ENCODE measurements around the gene PARD3B. TPM values are rescaled to one million over a fixed set of nuclear protein-coding genes. Genes with fewer than 3 reads are reported as not detected.

The PARD3B gene
- total and polyA plus RNA-seq, 2 of the 4 experiments (the other 2 are of a cell fraction) = 3.3 to 15.6 TPM

GRCh38 chr2:205010196-205010595 is 464.9 kb downstream of the PARD3B start:
- ChIA-PET POLR2A (ENCODE audit: unreplicated experiment) (no interaction called here), CTCF (interaction anchor here (0.6 kb wide), 1 partner anchor 666 kb away, joined by 3 read pairs; no protein-coding TSS in a partner anchor)
- H3K56ac ChIP-seq (ENCODE audit: extremely low read depth, insufficient read depth, low read length) = no peak overlapping the region
- H3K9me3 ChIP-seq (ENCODE audit: control insufficient read depth, insufficient read depth, low read length) = no peaks in the 10 kb centered on the region
- dilution Hi-C loops (cut with HindIII; ENCODE audit: low sequenced_read_pairs, unreplicated experiment) (no loop called here), in situ Hi-C loops (cut with MboI; ENCODE audit: low sequenced_read_pairs) (no loop called here), intact Hi-C loops (cut with micrococcal nuclease) (no loop called here)
- H3K9me1 ChIP-seq (ENCODE audit: insufficient read depth, low read length) = no peaks in the 10 kb centered on the region
- H3K9ac ChIP-seq (ENCODE audit: low read depth, low read length) = no peak overlapping the region
- no peak for ATAC-seq (ENCODE audit: low read depth)
- TF ChIP-seq MAZ (IDR thresholded peaks at IDR 0.05; ENCODE audit: borderline replicate concordance, low read depth, low read length) (no peak), ELK1 (IDR thresholded peaks at IDR 0.05; ENCODE audit: borderline replicate concordance, low read depth, low read length) (no peak), RAD21 (IDR thresholded peaks at IDR 0.05; ENCODE audit: low read length) (no peak), SMC3 (IDR thresholded peaks at IDR 0.05; ENCODE audit: low read depth, low read length) (no peak), POLR2A (IDR thresholded peaks at IDR 0.05; ENCODE audit: low read depth, low read length) (no peak), CTCF (conservative IDR thresholded peaks at IDR 0.05; ENCODE audit: low read depth, low read length) (no peak), RCOR1 (IDR thresholded peaks at IDR 0.05; ENCODE audit: insufficient replicate concordance, low read length) (no peak), BHLHE40 (IDR thresholded peaks at IDR 0.05; ENCODE audit: low read depth, low read length) (no peak), FOS (IDR thresholded peaks at IDR 0.05; ENCODE audit: low read depth, low read length) (no peak), CHD1 (IDR thresholded peaks at IDR 0.05; ENCODE audit: low read depth, low read length) (no peak), CEBPB (IDR thresholded peaks at IDR 0.05; ENCODE audit: low read depth, low read length) (no peak), RFX5 (IDR thresholded peaks at IDR 0.05; ENCODE audit: low read depth, low read length) (no peak), USF2 (IDR thresholded peaks at IDR 0.05; ENCODE audit: low read depth, low read length) (no peak), NFE2L2 (IDR thresholded peaks at IDR 0.05; ENCODE audit: low read depth, low read length) (no peak), MAFK (IDR thresholded peaks at IDR 0.05; ENCODE audit: low read depth, low read length) (no peak), MXI1 (IDR thresholded peaks at IDR 0.05; ENCODE audit: borderline replicate concordance, low read depth, low read length) (no peak)
- no peak overlapping the region for H3K27ac ChIP-seq (ENCODE audit: insufficient read depth, low read length)
- no CpG with 5 or more reads among the region's 1 CpG for WGBS, 2 experiments (ENCODE audit: extremely low coverage in 2 of 2, insufficient read length in 1 of 2)
- no peaks in the 10 kb centered on the region for H4K20me1 ChIP-seq (ENCODE audit: insufficient read depth, low read length)
- no peak overlapping the region for H3K18ac ChIP-seq (ENCODE audit: low read depth, low read length)
- no peak overlapping the region for H4K91ac ChIP-seq (ENCODE audit: insufficient read depth, low read depth, low read length)
- no peak overlapping the region for H4K5ac ChIP-seq (ENCODE audit: low read depth, low read length)
- H3K23ac ChIP-seq (ENCODE audit: low read depth, low read length) = no peak overlapping the region
- H3K36me3 ChIP-seq (ENCODE audit: control insufficient read depth, insufficient read depth, low read length) = no peaks in the 10 kb centered on the region
- H2AFZ ChIP-seq (replicated peaks; ENCODE audit: low read length, poor library complexity) = no peak overlapping the region
- H2BK120ac ChIP-seq (ENCODE audit: low read depth, low read length) = no peak overlapping the region
- H3K27me3 ChIP-seq (ENCODE audit: control insufficient read depth, insufficient read depth, low read length) = no peaks in the 10 kb centered on the region
- H2BK20ac ChIP-seq (ENCODE audit: low read depth, low read length) = no peak overlapping the region
- no TSS peak for BruUV-seq (replicated peaks)
- H3K14ac ChIP-seq (replicated peaks; ENCODE audit: low read depth, low read length) = no peak overlapping the region
- no peak overlapping the region for H3K4me3 ChIP-seq (ENCODE audit: insufficient read depth, low read depth, low read length)
- H2AK5ac ChIP-seq (ENCODE audit: low read depth, low read length) = no peak overlapping the region
- H2AK9ac ChIP-seq (replicated peaks; ENCODE audit: low read depth, low read length, poor library complexity) = no peak overlapping the region
- H2BK15ac ChIP-seq (ENCODE audit: low read depth, low read length) = no peak overlapping the region
- no peak overlapping the region for H3K4me2 ChIP-seq (ENCODE audit: low read depth, low read length)
- DNase-seq = no peak
- H3K4me1 ChIP-seq (ENCODE audit: control insufficient read depth, insufficient read depth, low read length) = no peaks in the 10 kb centered on the region
- H3K4ac ChIP-seq (ENCODE audit: low read depth, low read length) = no peak overlapping the region
- no peak overlapping the region for H2BK5ac ChIP-seq (ENCODE audit: low read depth, low read length, poor library complexity, severe bottlenecking)
- H3K79me1 ChIP-seq (ENCODE audit: low read depth in 1 of 2, low read length in 2 of 2) = peaks cover 0 to 7% of the 10 kb centered on the region in 2 experiments; a peak in 2 of 4 replicates
- H4K8ac ChIP-seq (ENCODE audit: low read depth in 2 of 2, low read length in 2 of 2) = no peak overlapping the region
